ENCODE results near the gene ARHGAP10.

ARHGAP10 gene

GRCh38 chr4:147824316-147824715 is 92.4 kb downstream of the ARHGAP10 start:
- DNase-seq (ENCODE audit: extremely low read depth, insufficient read length): no peak
- peaks cover 13% of the 10 kb centered on the region for H3K36me3 ChIP-seq (ENCODE audit: control insufficient read depth, insufficient read depth, low read length)
- H3K4me3 ChIP-seq (replicated peaks; ENCODE audit: low read depth, low read length): no peak overlapping the region
- no peaks in the 10 kb centered on the region for H3K27me3 ChIP-seq (replicated peaks; ENCODE audit: control insufficient read depth, insufficient read depth, low read length)
- TF ChIP-seq CTCF (IDR thresholded peaks at IDR 0.05; ENCODE audit: insufficient read depth, low read length, poor library complexity, severe bottlenecking): no peak

GRCh38 chr4:147824884-147825283 is 93.0 kb downstream of the ARHGAP10 start:
- no peak for TF ChIP-seq CTCF (IDR thresholded peaks at IDR 0.05; ENCODE audit: insufficient read depth, low read length, poor library complexity, severe bottlenecking)
- Histone ChIP-seq H3K36me3 (ENCODE audit: control insufficient read depth, insufficient read depth, low read length) (peaks cover 15% of the 10 kb centered on the region), H3K4me3 (replicated peaks; ENCODE audit: low read depth, low read length) (no peak overlapping the region), H3K27me3 (replicated peaks; ENCODE audit: control insufficient read depth, insufficient read depth, low read length) (no peaks in the 10 kb centered on the region)
- DNase-seq (ENCODE audit: extremely low read depth, insufficient read length): no peak

- Histone ChIP-seq H3K27me3 (replicated peaks; ENCODE audit: control insufficient read depth, insufficient read depth, low read length) (no peaks in the 10 kb centered on the region), H3K36me3 (ENCODE audit: control insufficient read depth, insufficient read depth, low read length) (peaks cover 16% of the 10 kb centered on the region), H3K4me3 (replicated peaks; ENCODE audit: low read depth, low read length) (no peak overlapping the region)
- DNase-seq (ENCODE audit: extremely low read depth, insufficient read length): no peak
- TF ChIP-seq CTCF (IDR thresholded peaks at IDR 0.05; ENCODE audit: insufficient read depth, low read length, poor library complexity, severe bottlenecking): no peak
Observed at GRCh38 chr4:147825451-147826287, 93.8 kb downstream of the ARHGAP10 start.

GRCh38 chr4:147826288-147826646 is 94.4 kb downstream of the ARHGAP10 start:
- no peak for DNase-seq (ENCODE audit: extremely low read depth, insufficient read length)
- Histone ChIP-seq H3K27me3 (replicated peaks; ENCODE audit: control insufficient read depth, insufficient read depth, low read length) (no peaks in the 10 kb centered on the region), H3K4me3 (replicated peaks; ENCODE audit: low read depth, low read length) (no peak overlapping the region), H3K36me3 (ENCODE audit: control insufficient read depth, insufficient read depth, low read length) (peaks cover 16% of the 10 kb centered on the region)
- TF ChIP-seq CTCF (IDR thresholded peaks at IDR 0.05; ENCODE audit: insufficient read depth, low read length, poor library complexity, severe bottlenecking): no peak

GRCh38 chr4:147828331-147828905 is 96.5 kb downstream of the ARHGAP10 start:
- H3K4me3 ChIP-seq (replicated peaks; ENCODE audit: low read depth, low read length): no peak overlapping the region
- TF ChIP-seq CTCF (IDR thresholded peaks at IDR 0.05; ENCODE audit: insufficient read depth, low read length, poor library complexity, severe bottlenecking): no peak
- H3K36me3 ChIP-seq (ENCODE audit: control insufficient read depth, insufficient read depth, low read length): peaks cover 16% of the 10 kb centered on the region
- no peaks in the 10 kb centered on the region for H3K27me3 ChIP-seq (replicated peaks; ENCODE audit: control insufficient read depth, insufficient read depth, low read length)
- DNase-seq (ENCODE audit: extremely low read depth, insufficient read length): no peak
